Endothelial cell of umbilical vein (primary cell): ENCODE measurements around the gene PEBP1. TPM values are rescaled to one million over a fixed set of nuclear protein-coding genes. Genes with fewer than 3 reads are reported as not detected.

Experiments used
- BruUV-seq: library from RNA; stranded (reverse); fragments of 400-500 nt; replicated peaks from 2 replicates; lab custom pipeline; 2021; lab: Mats Ljungman, UMichigan
- CTCF ChIA-PET: fragments of 300-600, 350-600 bp; sonication (Branson Sonifier 250); formaldehyde crosslinking; loops from one replicate; lab custom pipeline; 2021; ENCODE audit warnings: antibody characterized with exemption, inconsistent platforms; lab: Charles Lee
- POLR2A ChIA-PET: fragments of 300-600, 350-600 bp; sonication (Branson Sonifier 250); formaldehyde crosslinking; loops from one replicate; lab custom pipeline; 2021; ENCODE audit warnings: antibody characterized with exemption, inconsistent platforms; lab: Charles Lee
- DNase-seq: peaks from one replicate; pipeline ENCODE4 v3.0.0-alpha.2; 2011; ENCODE audit warnings: low read depth, low spot score
- FAIRE-seq: peaks from 2 replicates; lab custom pipeline; 2011; peaks lifted over from hg19 to GRCh38; lab: Jason Lieb, UNC
- H2AFZ ChIP-seq: 2 replicates; pipeline ENCODE4 v1.6.0; 2012; ENCODE audit warnings: low read depth, low read length, control low read depth, inconsistent platforms
- H3K27ac ChIP-seq: 2 replicates; pipeline ENCODE4 v1.5.1; 2011; ENCODE audit warnings: low read depth, mild to moderate bottlenecking, control low read depth, low read length, moderate library complexity; ENCODE audit not compliant: insufficient read depth
- H3K27me3 ChIP-seq, 2 experiments: 2 replicates each; pipeline versions ENCODE4 v1.6.0 to v1.6.1; 2011; ENCODE audit warnings: low read length in 2 of 2, mixed read lengths in 1 of 2; ENCODE audit not compliant: control insufficient read depth in 2 of 2, insufficient read depth in 2 of 2
- H3K36me3 ChIP-seq, 2 experiments: 2 replicates in 1 of 2; 3 replicates in 1 of 2; pipeline ENCODE4 v1.5.1; 2011; ENCODE audit warnings: low read length in 2 of 2, mild to moderate bottlenecking in 1 of 2, moderate library complexity in 1 of 2; ENCODE audit not compliant: control insufficient read depth in 2 of 2, insufficient read depth in 2 of 2; ENCODE audit errors: extremely low read depth in 1 of 2
- H3K4me1 ChIP-seq: 3 replicates; pipeline ENCODE4 v1.5.1; 2011; ENCODE audit warnings: mild to moderate bottlenecking, low read length; ENCODE audit not compliant: control insufficient read depth, insufficient read depth; ENCODE audit errors: extremely low read depth
- H3K4me2 ChIP-seq: 2 replicates; pipeline ENCODE4 v1.6.1; 2011; ENCODE audit warnings: low read length, control low read depth, mixed read lengths; ENCODE audit not compliant: insufficient read depth
- H3K4me3 ChIP-seq, 3 experiments: fragments of 200-600 bp in 1 of 3; sonication (generic), shearing (Covaris generic) in 1 of 3; replicated peaks in 1 of 3; 2 replicates each; pipeline ENCODE4 v1.5.1; 2011 to 2016; ENCODE audit warnings: control low read depth in 3 of 3, low read length in 3 of 3, mild to moderate bottlenecking in 2 of 3, inconsistent platforms in 1 of 3, low read depth in 1 of 3, moderate library complexity in 1 of 3; ENCODE audit not compliant: insufficient read depth in 1 of 3
- H3K79me2 ChIP-seq: 2 replicates; pipeline ENCODE4 v1.6.0; 2012; ENCODE audit warnings: low read length, inconsistent platforms; ENCODE audit not compliant: control insufficient read depth, insufficient read depth
- H3K9ac ChIP-seq: replicated peaks from 2 replicates; pipeline ENCODE3; 2011; ENCODE audit warnings: low read length, control low read depth; ENCODE audit not compliant: insufficient read depth; ENCODE audit errors: extremely low read depth
- H3K9me1 ChIP-seq: replicated peaks from 3 replicates; pipeline ENCODE4 v1.6.0; 2011; ENCODE audit warnings: mild to moderate bottlenecking, low read length; ENCODE audit not compliant: control insufficient read depth, insufficient read depth; ENCODE audit errors: extremely low read depth
- H3K9me3 ChIP-seq: replicated peaks from 2 replicates; pipeline ENCODE4 v1.5.1; 2012; ENCODE audit warnings: low read length, inconsistent platforms; ENCODE audit not compliant: control insufficient read depth, insufficient read depth
- H4K20me1 ChIP-seq: replicated peaks from 2 replicates; pipeline ENCODE3; 2011; ENCODE audit warnings: mild to moderate bottlenecking, low read length; ENCODE audit not compliant: control insufficient read depth, insufficient read depth; ENCODE audit errors: extremely low read depth
- CTCF ChIP-seq, 2 donors: IDR thresholded peaks; 1 replicate in 1 of 2; 2 replicates in 1 of 2; pipeline ENCODE4 v1.5.1; 2011; ENCODE audit warnings: low read length in 2 of 2, mild to moderate bottlenecking in 2 of 2, moderate library complexity in 2 of 2, control low read depth in 1 of 2, inconsistent platforms in 1 of 2, low read depth in 1 of 2; ENCODE audit not compliant: insufficient read depth in 1 of 2; ENCODE audit errors: extremely low read depth in 1 of 2
- EZH2 ChIP-seq: IDR thresholded peaks from 2 replicates; pipeline ENCODE4 v1.6.1; 2012; ENCODE audit warnings: borderline replicate concordance, low read depth, mild to moderate bottlenecking, moderate library complexity, low read length, inconsistent platforms; ENCODE audit not compliant: severe bottlenecking
- FOS ChIP-seq: IDR thresholded peaks from 2 replicates; pipeline ENCODE4 v1.6.1; 2011; ENCODE audit warnings: mild to moderate bottlenecking, low read length, moderate library complexity, borderline replicate concordance; ENCODE audit not compliant: insufficient read depth
- GATA2 ChIP-seq: IDR thresholded peaks from 2 replicates; pipeline ENCODE4 v1.7.0; 2011; ENCODE audit warnings: low read depth, mild to moderate bottlenecking, moderate library complexity, mixed read lengths, low read length; ENCODE audit not compliant: insufficient read length, insufficient read depth
- JUN ChIP-seq: IDR thresholded peaks from 2 replicates; pipeline ENCODE4 v1.6.1; 2011; ENCODE audit warnings: borderline replicate concordance, low read depth; ENCODE audit not compliant: insufficient read length, insufficient read depth
- MAX ChIP-seq: IDR thresholded peaks from 2 replicates; pipeline ENCODE4 v1.6.1; 2011; ENCODE audit not compliant: insufficient read depth, insufficient read length
- MYC ChIP-seq: IDR thresholded peaks from one replicate; pipeline ENCODE4 v1.6.1; 2011; ENCODE audit warnings: mild to moderate bottlenecking, low read depth, low read length
- POLR2A ChIP-seq: IDR thresholded peaks from 2 replicates; pipeline ENCODE4 v1.6.1; 2012; ENCODE audit warnings: low read depth, mild to moderate bottlenecking, control low read depth, low read length
- POLR2AphosphoS5 ChIP-seq: IDR thresholded peaks from 2 replicates; pipeline ENCODE4 v1.6.1; 2012; ENCODE audit warnings: low read depth, mild to moderate bottlenecking, control low read depth, low read length, moderate library complexity; ENCODE audit not compliant: insufficient read depth
- dilution Hi-C: fragments of 300-500 bp; cut with MboI; formaldehyde crosslinking; loops from one replicate; pipeline ENCODE4 v1.15.0; 2019; ENCODE audit warnings: low sequenced_read_pairs; ENCODE audit not compliant: extremely low pct_ligation_motif_present
- intact Hi-C: fragments of 100-400 bp; cut with micrococcal nuclease; formaldehyde crosslinking; loops from one replicate; pipeline ENCODE4 v1.10.0; 2022
- polyA plus RNA-seq, 4 experiments: library from polyadenylated mRNA; depleted of rRNA in 3 of 4; stranded (reverse) in 3 of 4; unstranded in 1 of 4; fragments of >200 nt; gene quantifications; 2 replicates each; pipeline versions ENCODE4 v1.2.1 to v1.2.3, GENCODE V29; 2011 to 2012; ENCODE audit warnings: missing spikeins in 1 of 4
- total RNA-seq: library from RNA; stranded (reverse); gene quantifications from 2 replicates; pipeline ENCODE4 v1.2.3, GENCODE V29; 2021

Gene PEBP1
- total and polyA plus RNA-seq, 2 donors (not counting 3 experiments of a cell fraction or from before 2014, with no cell fraction given), result 185 to 261 TPM

GRCh38 chr12:118089782-118090181, 46.1 kb upstream of the PEBP1 start:
- FAIRE-seq, result no peak

More at GRCh38 chr12:118089782-118090181, 46.1 kb upstream of the PEBP1 start:
- Histone ChIP-seq H3K4me2 (no peak overlapping the region), H3K4me3 (no peak overlapping the region), H3K27me3 (no peaks in the 10 kb centered on the region), H3K9ac (no peak overlapping the region), H3K9me3 (no peaks in the 10 kb centered on the region), H4K20me1 (no peaks in the 10 kb centered on the region), H3K27ac (no peak overlapping the region), H2AFZ (no peak overlapping the region), H3K79me2 (no peaks in the 10 kb centered on the region), H3K36me3 (no peaks in the 10 kb centered on the region), H3K9me1 (no peaks in the 10 kb centered on the region), H3K4me1 (no peaks in the 10 kb centered on the region)
- dilution Hi-C loops (no loop called here), intact Hi-C loops (loop anchor here (1.0 kb wide), 1 partner anchor 26 kb away; no protein-coding TSS in a partner anchor)
- ChIA-PET CTCF (no interaction called here), POLR2A (no interaction called here)
- no peak for DNase-seq
- BruUV-seq, result no TSS peak
- TF ChIP-seq MYC, result no peak
- TF ChIP-seq MAX, result no peak
- no peak for TF ChIP-seq GATA2
- TF ChIP-seq EZH2, result no peak
- TF ChIP-seq CTCF (IDR thresholded peaks at IDR 0.05; ENCODE audit: extremely low read depth in 1 of 2, insufficient read depth in 1 of 2, low read depth in 1 of 2, low read length in 2 of 2), result no peak
- no peak for TF ChIP-seq POLR2A
- no peak for TF ChIP-seq JUN
- TF ChIP-seq FOS, result no peak
- TF ChIP-seq POLR2AphosphoS5, result no peak
